HepG2 (cell line): Measurements from ENCODE around the gene TBC1D22A. TPM values are rescaled to one million over a fixed set of nuclear protein-coding genes. Genes with fewer than 3 reads are reported as not detected.

Experiments used
- CAMTA2 ChIP-seq: sonication (generic); formaldehyde crosslinking; IDR thresholded peaks from 2 replicates; pipeline ENCODE4 v1.4.0; 2020; ENCODE audit warnings: mild to moderate bottlenecking, missing genetic modification reagents, borderline replicate concordance
- DMTF1 ChIP-seq: sonication (generic); formaldehyde crosslinking; IDR thresholded peaks from 2 replicates; pipeline ENCODE4 v1.4.0; 2020; ENCODE audit warnings: mild to moderate bottlenecking, missing genetic modification reagents
- EP300 ChIP-seq, 3 experiments: sonication (generic) in 1 of 3; formaldehyde crosslinking in 1 of 3; IDR thresholded peaks; 2 replicates each; pipeline versions ENCODE4 v1.5.1 to v1.6.1; 2011 to 2020; ENCODE audit warnings: low read depth in 2 of 3, low read length in 2 of 3, borderline replicate concordance in 1 of 3, improper control_type of control experiment in 1 of 3, mild to moderate bottlenecking in 1 of 3, missing genetic modification reagents in 1 of 3, moderate library complexity in 1 of 3
- ETV5 ChIP-seq: IDR thresholded peaks from 2 replicates; pipeline ENCODE4 v1.6.1; 2018; ENCODE audit warnings: missing biosample characterization, missing genetic modification reagents, inconsistent platforms, borderline replicate concordance
- GATAD1 ChIP-seq: IDR thresholded peaks from 2 replicates; pipeline ENCODE4 v1.6.1; 2016; ENCODE audit warnings: missing genetic modification reagents, missing compliant biosample characterization
- HCFC1 ChIP-seq: fragments of 150-350 bp; IDR thresholded peaks from 2 replicates; pipeline ENCODE4 v1.6.1; 2014; ENCODE audit warnings: low read depth, low read length
- JARID2 ChIP-seq: sonication (generic); formaldehyde crosslinking; IDR thresholded peaks from 2 replicates; pipeline ENCODE4 v1.8.1; 2023; ENCODE audit warnings: missing genetic modification reagents, inconsistent platforms; ENCODE audit not compliant: insufficient replicate concordance
- KLF16 ChIP-seq, 2 experiments: sonication (generic) in 1 of 2; formaldehyde crosslinking in 1 of 2; IDR thresholded peaks; 2 replicates each; pipeline versions ENCODE4 v1.6.1 to v1.8.0; 2016 to 2023; ENCODE audit warnings: missing genetic modification reagents in 2 of 2, missing compliant biosample characterization in 1 of 2
- MBNL3 ChIP-seq: fragments of 250-450 bp; sonication (Bioruptor Pico); conservative IDR thresholded peaks from 2 replicates; pipeline ENCODE4 v1.8.0; 2022; ENCODE audit warnings: mild to moderate bottlenecking, inconsistent platforms
- MTF2 ChIP-seq: sonication (generic); formaldehyde crosslinking; IDR thresholded peaks from 2 replicates; pipeline ENCODE4 v1.5.0; 2020; ENCODE audit warnings: missing genetic modification reagents, borderline replicate concordance
- NCOA1 ChIP-seq: sonication (generic); formaldehyde crosslinking; IDR thresholded peaks from 2 replicates; pipeline ENCODE4 v1.9.0; 2021; ENCODE audit warnings: missing genetic modification reagents
- NFATC3 ChIP-seq: sonication (generic); formaldehyde crosslinking; IDR thresholded peaks from 2 replicates; pipeline ENCODE4 v1.5.1; 2020; ENCODE audit warnings: mild to moderate bottlenecking, missing genetic modification reagents
- PRDM4 ChIP-seq: sonication (generic); formaldehyde crosslinking; IDR thresholded peaks from 2 replicates; pipeline ENCODE4 v1.9.0; 2021; ENCODE audit warnings: missing genetic modification reagents, borderline replicate concordance
- SRSF1 ChIP-seq: fragments of 200-400 bp; formaldehyde crosslinking; optimal IDR thresholded peaks from 2 replicates; pipeline ENCODE3; 2017; ENCODE audit warnings: mild to moderate bottlenecking, low read depth, low read length, moderate library complexity
- TAF15 ChIP-seq: fragments of 200-400 bp; formaldehyde crosslinking; IDR thresholded peaks from one replicate; pipeline ENCODE4 v1.6.1; 2018; ENCODE audit warnings: mild to moderate bottlenecking, low read depth, low read length; ENCODE audit not compliant: poor library complexity, severe bottlenecking
- ZNF296 ChIP-seq: sonication (generic); formaldehyde crosslinking; conservative IDR thresholded peaks from 2 replicates; pipeline ENCODE4 v1.5.0; 2020; ENCODE audit warnings: mild to moderate bottlenecking, missing genetic modification reagents
- ZNF326 ChIP-seq: sonication (generic); formaldehyde crosslinking; IDR thresholded peaks from 2 replicates; pipeline ENCODE4 v1.4.0; 2020; ENCODE audit warnings: missing genetic modification reagents, borderline replicate concordance
- ZNF550 ChIP-seq: sonication (generic); formaldehyde crosslinking; IDR thresholded peaks from 2 replicates; pipeline ENCODE4 v1.4.0; 2020; ENCODE audit warnings: mild to moderate bottlenecking, missing genetic modification reagents, borderline replicate concordance
- ZNF660 ChIP-seq: sonication (generic); formaldehyde crosslinking; IDR thresholded peaks from 2 replicates; pipeline ENCODE4 v1.5.1; 2020; ENCODE audit warnings: mild to moderate bottlenecking, low read depth, missing genetic modification reagents, borderline replicate concordance
- ZNF737 ChIP-seq: sonication (generic); formaldehyde crosslinking; IDR thresholded peaks from 2 replicates; pipeline ENCODE4 v1.5.0; 2020; ENCODE audit warnings: missing genetic modification reagents, mild to moderate bottlenecking, borderline replicate concordance
- ZNF775 ChIP-seq: sonication (generic); formaldehyde crosslinking; IDR thresholded peaks from 2 replicates; pipeline ENCODE4 v1.4.0; 2020; ENCODE audit warnings: missing genetic modification reagents, mild to moderate bottlenecking, moderate library complexity, borderline replicate concordance
- polyA plus RNA-seq, 8 experiments: library from polyadenylated mRNA; depleted of rRNA in 3 of 8; stranded (reverse) in 7 of 8; unstranded in 1 of 8; fragments of >200 nt; fragmentation: Illumina TruSeq in 4 of 8; extraction: Trizol in 4 of 8; gene quantifications; 2 replicates each; pipeline versions ENCODE4 v1.2.1 to v1.2.3, GENCODE V29; 2011 to 2016; ENCODE audit warnings: low read depth in 4 of 8, missing spikeins in 1 of 8, mixed read lengths in 1 of 8; ENCODE audit not compliant: insufficient read depth in 1 of 8
- total RNA-seq, 5 experiments: library from RNA; depleted of rRNA; stranded (reverse); fragments of >200 nt; fragmentation: Illumina TruSeq; extraction: Trizol; gene quantifications; 2 replicates each; pipeline ENCODE4 v1.2.3, GENCODE V29; 2016; ENCODE audit warnings: low read depth in 1 of 5
- TF ChIP-seq, protein P1 (sequence below): sonication (generic); formaldehyde crosslinking; IDR thresholded peaks from 2 replicates; pipeline ENCODE4 v1.4.0; 2020; ENCODE audit warnings: missing genetic modification reagents; ENCODE audit errors: not compliant biosample characterization

The TBC1D22A gene
- total and polyA plus RNA-seq, 2 of the 13 experiments (the other 11 are each of a cell fraction or from before 2014, with no cell fraction given), result 17.3 to 18.0 TPM

GRCh38 chr22:46762238-46763050 is at the start of gene TBC1D22A (continued):
- TF ChIP-seq ZNF296 (CRISPR knock-in tag) (peak; percentile 70), ETV5 (CRISPR knock-in tag) (no peak; the same call in 1 of the 2 replicates), ZNF660 (0 out of 2 replicates have a peak, but pooled peaks have one; percentile 30), EP300 (IDR thresholded peaks at IDR 0.05; ENCODE audit: low read depth in 2 of 2, low read length in 2 of 2) (peak; percentile 37 to 45; a peak in 2 of 4 replicates), EP300 (CRISPR knock-in tag; IDR thresholded peaks at IDR 0.05; ENCODE audit: borderline replicate concordance) (peak; percentile 62), NFATC3 (peak; percentile 91; the same call in 1 of the 2 replicates), ZNF326 (CRISPR knock-in tag) (no peak), NCOA1 (CRISPR knock-in tag) (peak; percentile 87; the same call in 1 of the 2 replicates), MTF2 (CRISPR knock-in tag) (peak; percentile 61; the same call in 1 of the 2 replicates), KLF16 (CRISPR knock-in tag; IDR thresholded peaks at IDR 0.05) (peak; percentile 34 to 94; a peak in 2 of 4 replicates), SRSF1 (peak; percentile 98), CAMTA2 (CRISPR knock-in tag) (peak; percentile 61; the same call in 1 of the 2 replicates), GATAD1 (CRISPR knock-in tag) (peak; percentile 99), JARID2 (peak; percentile 54), TAF15 (no peak), DMTF1 (no peak), ZNF737 (CRISPR knock-in tag) (no peak; the same call in 1 of the 2 replicates), PRDM4 (CRISPR knock-in tag) (no peak; the same call in 1 of the 2 replicates), MBNL3 (CRISPR knock-in tag) (no peak), HCFC1 (peak; percentile 76), ZNF550 (CRISPR knock-in tag) (no peak), ZNF775 (CRISPR knock-in tag) (peak; percentile 41; the same call in 1 of the 2 replicates)
- TF ChIP-seq, protein P1, sequence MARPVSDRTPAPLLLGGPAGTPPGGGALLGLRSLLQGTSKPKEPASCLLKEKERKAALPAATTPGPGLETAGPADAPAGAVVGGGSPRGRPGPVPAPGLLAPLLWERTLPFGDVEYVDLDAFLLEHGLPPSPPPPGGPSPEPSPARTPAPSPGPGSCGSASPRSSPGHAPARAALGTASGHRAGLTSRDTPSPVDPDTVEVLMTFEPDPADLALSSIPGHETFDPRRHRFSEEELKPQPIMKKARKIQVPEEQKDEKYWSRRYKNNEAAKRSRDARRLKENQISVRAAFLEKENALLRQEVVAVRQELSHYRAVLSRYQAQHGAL (CRISPR knock-in tag), result no peak
